AG04449 (cell line): ENCODE results near the gene DPH1.

Experiments used
- CTCF ChIA-PET: fragments of 350-600 bp; formaldehyde crosslinking; extraction: SDS; loops from one replicate; lab custom pipeline; 2021; ENCODE audit warnings: antibody characterized with exemption; lab: Yijun Ruan, JAX
- POLR2A ChIA-PET: fragments of 400-600, 350-600 bp; formaldehyde crosslinking; extraction: SDS; loops from one replicate; lab custom pipeline; 2020; ENCODE audit warnings: antibody characterized with exemption, inconsistent platforms; lab: Yijun Ruan, JAX
- DNase-seq: peaks from one replicate; pipeline ENCODE4 v3.0.0-alpha.2; 2010; ENCODE audit warnings: low read depth, low spot score
- H3K4me3 ChIP-seq: 2 replicates; pipeline ENCODE4 v1.5.1; 2011; ENCODE audit warnings: low read depth, mild to moderate bottlenecking, control low read depth, low read length
- CTCF ChIP-seq: IDR thresholded peaks from one replicate; pipeline ENCODE4 v1.5.1; 2011; ENCODE audit warnings: mild to moderate bottlenecking, moderate library complexity, low read length, control low read depth, inconsistent platforms; ENCODE audit not compliant: insufficient read depth; ENCODE audit errors: missing control alignments

The DPH1 gene

GRCh38 chr17:2063261-2064146 is 33.6 kb downstream of the DPH1 start:
- POLR2A ChIA-PET, result interaction anchor here (0.8 to 1.1 kb wide), 2 partner anchors 8 to 181 kb away, joined by 3 to 6 read pairs; no protein-coding TSS in a partner anchor
- no peak for TF ChIP-seq CTCF
- DNase-seq, result no peak
- CTCF ChIA-PET, result interaction anchor here (0.8 to 8.9 kb wide), 7 partner anchors 7 to 289 kb away, joined by 3 to 86 read pairs (median 5); partner anchors contain the start of gene HIC1
- H3K4me3 ChIP-seq, result no peak overlapping the region

- ChIA-PET POLR2A (interaction anchor here (0.8 to 1.1 kb wide), 2 partner anchors 9 to 181 kb away, joined by 3 to 6 read pairs; no protein-coding TSS in a partner anchor), CTCF (interaction anchor here (0.8 to 8.9 kb wide), 8 partner anchors 8 to 289 kb away, joined by 3 to 86 read pairs (median 5); partner anchors contain the start of gene HIC1)
- H3K4me3 ChIP-seq, result no peak overlapping the region
- no peak for DNase-seq
- TF ChIP-seq CTCF, result no peak
These were observed 34.2 kb downstream of the DPH1 start for GRCh38 chr17:2064147-2064489.

GRCh38 chr17:2064520-2064971 is 34.6 kb downstream of the DPH1 start:
- no peak overlapping the region for H3K4me3 ChIP-seq
- ChIA-PET POLR2A (interaction anchor here (0.8 to 1.1 kb wide), 2 partner anchors 9 to 180 kb away, joined by 3 to 6 read pairs; no protein-coding TSS in a partner anchor), CTCF (interaction anchor here (0.9 to 8.9 kb wide), 9 partner anchors 8 to 288 kb away, joined by 3 to 86 read pairs (median 5); partner anchors contain the start of gene HIC1)
- no peak for TF ChIP-seq CTCF
- DNase-seq, result no peak

- POLR2A ChIA-PET, result interaction anchor here (1.1 to 1.6 kb wide), 2 partner anchors 116 to 180 kb away, joined by 4 read pairs; no protein-coding TSS in a partner anchor
- peak; percentile 63 for TF ChIP-seq CTCF
- CTCF ChIA-PET, result interaction anchor here (0.7 to 8.9 kb wide), 15 partner anchors 9 to 288 kb away, joined by 3 to 86 read pairs (median 4); partner anchors contain the start of gene HIC1
- H3K4me3 ChIP-seq, result no peak overlapping the region
- DNase-seq, result no peak
These were observed 35.2 kb downstream of the DPH1 start for GRCh38 chr17:2064980-2065785.

GRCh38 chr17:2065949-2066400 is 36.0 kb downstream of the DPH1 start:
- ChIA-PET CTCF (interaction anchor here (0.8 to 8.9 kb wide), 9 partner anchors 10 to 217 kb away, joined by 3 to 86 read pairs (median 4); partner anchors contain the start of gene HIC1), POLR2A (interaction anchor here (1.0 to 1.6 kb wide), 3 partner anchors 115 to 198 kb away, joined by 3 to 4 read pairs (median 4); no protein-coding TSS in a partner anchor)
- TF ChIP-seq CTCF, result no peak
- DNase-seq, result no peak
- no peak overlapping the region for H3K4me3 ChIP-seq
